Measurements from ENCODE around the gene NCOA5.

Gene NCOA5

DNA sequence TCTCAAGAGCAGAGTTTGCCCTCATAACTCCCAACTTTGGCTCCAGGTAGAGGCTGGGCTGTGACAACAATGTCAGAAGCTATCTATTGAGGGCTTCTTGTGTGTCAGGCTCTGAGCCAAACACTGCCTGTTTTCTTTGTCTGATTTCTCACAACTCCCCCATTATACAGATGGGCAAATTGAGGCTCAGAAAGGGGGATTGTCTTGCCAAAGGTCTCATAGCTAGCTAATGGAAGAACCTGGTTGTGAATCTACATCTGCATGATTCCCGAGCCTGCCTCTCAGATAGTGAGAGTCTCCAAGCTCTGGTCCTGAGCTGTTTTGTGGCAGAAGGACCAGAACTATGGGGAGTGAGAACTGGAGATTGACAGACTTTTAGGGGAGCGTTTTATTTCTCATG is 29.8 kb upstream of the NCOA5 start:
- TF ChIP-seq, protein P1, sequence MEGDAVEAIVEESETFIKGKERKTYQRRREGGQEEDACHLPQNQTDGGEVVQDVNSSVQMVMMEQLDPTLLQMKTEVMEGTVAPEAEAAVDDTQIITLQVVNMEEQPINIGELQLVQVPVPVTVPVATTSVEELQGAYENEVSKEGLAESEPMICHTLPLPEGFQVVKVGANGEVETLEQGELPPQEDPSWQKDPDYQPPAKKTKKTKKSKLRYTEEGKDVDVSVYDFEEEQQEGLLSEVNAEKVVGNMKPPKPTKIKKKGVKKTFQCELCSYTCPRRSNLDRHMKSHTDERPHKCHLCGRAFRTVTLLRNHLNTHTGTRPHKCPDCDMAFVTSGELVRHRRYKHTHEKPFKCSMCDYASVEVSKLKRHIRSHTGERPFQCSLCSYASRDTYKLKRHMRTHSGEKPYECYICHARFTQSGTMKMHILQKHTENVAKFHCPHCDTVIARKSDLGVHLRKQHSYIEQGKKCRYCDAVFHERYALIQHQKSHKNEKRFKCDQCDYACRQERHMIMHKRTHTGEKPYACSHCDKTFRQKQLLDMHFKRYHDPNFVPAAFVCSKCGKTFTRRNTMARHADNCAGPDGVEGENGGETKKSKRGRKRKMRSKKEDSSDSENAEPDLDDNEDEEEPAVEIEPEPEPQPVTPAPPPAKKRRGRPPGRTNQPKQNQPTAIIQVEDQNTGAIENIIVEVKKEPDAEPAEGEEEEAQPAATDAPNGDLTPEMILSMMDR (IDR thresholded peaks at IDR 0.05; ENCODE audit: insufficient read depth, missing control alignments): no peak
- FAIRE-seq (no peak), DNase-seq (ENCODE audit: insufficient read length, low spot score) (no peak)

GRCh38 chr20:46119028-46119546 is 29.3 kb upstream of the NCOA5 start:
- FAIRE-seq (no peak), DNase-seq (ENCODE audit: insufficient read length, low spot score) (no peak)
- TF ChIP-seq, protein P1 (IDR thresholded peaks at IDR 0.05; ENCODE audit: insufficient read depth, missing control alignments): no peak

DNA sequence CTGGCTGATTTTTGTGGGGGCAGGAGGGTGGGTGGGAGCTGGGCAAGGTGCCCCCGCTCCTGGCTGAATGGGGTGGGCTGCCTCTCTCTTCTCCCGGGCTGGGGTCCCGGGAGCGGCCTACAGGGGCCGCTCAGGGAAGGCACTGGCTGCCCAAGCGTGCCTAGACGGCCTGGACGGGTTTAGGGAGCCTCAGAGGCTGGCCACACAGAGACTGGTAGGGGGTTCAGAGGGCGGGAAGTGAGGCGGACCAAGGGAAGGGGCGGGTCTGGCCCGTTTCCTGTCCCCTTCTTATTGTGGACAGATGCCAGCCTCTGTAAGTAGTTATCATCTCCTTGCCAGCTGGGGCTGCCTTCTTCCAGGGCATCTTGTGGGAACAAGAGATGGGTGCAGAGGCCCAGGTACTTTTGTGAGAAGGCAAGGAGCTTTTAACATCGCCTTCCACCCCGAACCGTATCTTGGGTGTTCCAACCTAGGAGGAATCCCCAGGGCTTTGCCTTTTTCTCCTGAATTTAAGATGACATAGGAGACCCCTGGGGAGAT is 28.8 kb upstream of the NCOA5 start:
- no peak for DNase-seq (ENCODE audit: insufficient read length, low spot score)
- no peak for FAIRE-seq
- TF ChIP-seq, protein P1 (IDR thresholded peaks at IDR 0.05; ENCODE audit: insufficient read depth, missing control alignments): no peak

- DNase-seq (ENCODE audit: insufficient read length, low spot score): no peak
- no peak for FAIRE-seq
- TF ChIP-seq, protein P1 (IDR thresholded peaks at IDR 0.05; ENCODE audit: insufficient read depth, missing control alignments): no peak
Measured at GRCh38 chr20:46117704-46118467, 28.1 kb upstream of the NCOA5 start, which contains the start of gene CD40. Gene CD40, plus strand, starts transcription at chr20:46118314. Its CDS starts 30 bp downstream, at chr20:46118344.

DNA sequence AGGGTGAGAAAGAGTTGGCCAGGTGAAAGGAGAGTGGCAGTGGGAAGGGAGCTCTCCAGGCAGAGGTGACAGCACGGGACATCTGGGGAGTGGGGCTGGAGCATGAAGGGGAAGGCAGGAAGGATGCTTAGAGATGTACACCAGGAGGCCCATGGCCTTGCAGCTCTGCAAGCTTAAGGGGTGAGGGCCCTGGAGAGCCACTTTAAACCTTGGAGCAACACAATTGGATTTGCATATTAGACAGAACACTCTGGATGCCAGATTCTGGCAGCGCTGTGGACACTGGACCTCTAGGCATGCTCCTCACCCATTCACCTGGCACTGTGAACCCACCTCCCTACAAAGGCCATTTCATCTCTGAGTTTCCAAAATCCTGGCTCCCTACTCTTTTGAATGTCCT is 24.7 kb upstream of the NCOA5 start:
- TF ChIP-seq, protein P1 (IDR thresholded peaks at IDR 0.05; ENCODE audit: insufficient read depth, missing control alignments): no peak
- FAIRE-seq: no peak
- DNase-seq (ENCODE audit: insufficient read length, low spot score): no peak

- TF ChIP-seq, protein P1 (IDR thresholded peaks at IDR 0.05; ENCODE audit: insufficient read depth, missing control alignments): no peak
- DNase-seq (ENCODE audit: insufficient read length, low spot score) (no peak), FAIRE-seq (no peak)
Measured at GRCh38 chr20:46113113-46113470, 23.3 kb upstream of the NCOA5 start.

All from D721Med (cell line).